AG09309 (cell line): ENCODE measurements around the gene SART3.
"Not testable (repeated sequence)": the region's sequence is repeated elsewhere in the genome, so short reads cannot be mapped to it uniquely, and the experiment has no call there.

Experiments
- DNase-seq: peaks from one replicate; pipeline ENCODE4 v3.0.0-alpha.2; 2010; ENCODE audit warnings: low read depth
- H3K4me3 ChIP-seq: 2 replicates; pipeline ENCODE4 v1.5.1; 2011; ENCODE audit warnings: mild to moderate bottlenecking, low read depth, low read length, moderate library complexity; ENCODE audit not compliant: control insufficient read depth
- CTCF ChIP-seq: IDR thresholded peaks from 2 replicates; pipeline ENCODE4 v1.5.1; 2011; ENCODE audit warnings: mild to moderate bottlenecking, low read depth, low read length, inconsistent platforms; ENCODE audit not compliant: insufficient read depth, control insufficient read depth; ENCODE audit errors: missing control alignments

Gene SART3

GRCh38 chr12:108595711-108596647 is 35.0 kb upstream of the SART3 start:
- H3K4me3 ChIP-seq: peak overlapping the region; percentile 83
- DNase-seq: no peak
- no peak for TF ChIP-seq CTCF

DNA sequence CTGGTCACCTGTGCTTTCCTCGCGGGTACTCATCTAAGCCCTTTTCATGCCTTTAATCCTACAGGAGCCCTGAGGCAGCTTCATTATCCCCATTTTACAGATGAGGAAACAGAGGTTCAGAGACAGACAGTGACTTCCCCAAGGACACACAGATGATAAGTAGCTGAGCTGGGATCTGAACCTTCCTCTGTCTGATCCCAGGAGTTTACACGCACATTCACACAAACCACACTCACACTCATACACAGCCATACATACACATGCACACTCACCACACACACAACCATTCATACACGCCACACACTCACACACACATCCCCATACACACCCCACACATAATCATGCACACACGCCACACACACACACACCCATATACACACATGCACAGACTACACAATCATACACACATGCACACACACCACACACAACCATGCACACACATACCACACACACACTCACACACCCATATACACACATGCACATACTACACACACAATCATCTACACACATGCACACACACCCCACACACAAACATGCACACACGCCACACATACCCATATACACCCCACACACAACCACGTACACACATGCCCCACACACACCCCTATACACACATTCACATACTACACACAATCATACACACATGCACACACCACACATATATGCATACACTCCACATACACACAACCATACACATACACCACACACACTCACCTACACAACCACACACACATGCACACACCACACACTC is 34.2 kb upstream of the SART3 start:
- no peak for DNase-seq
- TF ChIP-seq CTCF: no peak

GRCh38 chr12:108594323-108594903 is 33.4 kb upstream of the SART3 start:
- H3K4me3 ChIP-seq: no peak overlapping the region
- no peak for DNase-seq
- TF ChIP-seq CTCF: no peak

More for the DNA sequence above, 34.2 kb upstream of the SART3 start:
- peak overlapping the region; percentile 83 for H3K4me3 ChIP-seq

- TF ChIP-seq CTCF: no peak
- no peak for DNase-seq
- no peak overlapping the region for H3K4me3 ChIP-seq
Measured at GRCh38 chr12:108592033-108592909, 31.3 kb upstream of the SART3 start.

GRCh38 chr12:108591267-108591980 is 30.5 kb upstream of the SART3 start:
- H3K4me3 ChIP-seq: no peak overlapping the region
- TF ChIP-seq CTCF: no peak
- no peak for DNase-seq

GRCh38 chr12:108590463-108590862 is 29.5 kb upstream of the SART3 start:
- not testable (repeated sequence) for H3K4me3 ChIP-seq, DNase-seq
